ENCODE results near the gene COL6A1.

COL6A1 gene

GRCh38 chr21:46054451-46054881 lies 72.9 kb downstream of the COL6A1 start:
- H3K4me1 ChIP-seq (ENCODE audit: control insufficient read depth, low read length): no peaks in the 10 kb centered on the region
- H3F3A ChIP-seq (ENCODE audit: control insufficient read depth, insufficient read depth): no peaks in the 10 kb centered on the region
- H3K36me3 ChIP-seq (ENCODE audit: control insufficient read depth, low read length): no peaks in the 10 kb centered on the region
- peaks cover 56% of the 10 kb centered on the region for H3K9me3 ChIP-seq (ENCODE audit: control insufficient read depth, insufficient read depth, low read length)
- no peak overlapping the region for H3K4me2 ChIP-seq (ENCODE audit: low read length)
- H3K79me2 ChIP-seq (ENCODE audit: control insufficient read depth, low read length): no peaks in the 10 kb centered on the region
- no peak overlapping the region for H3K27ac ChIP-seq (ENCODE audit: low read depth, low read length)
- no peaks in the 10 kb centered on the region for H3K9me2 ChIP-seq (replicated peaks; ENCODE audit: control insufficient read depth, low read length)
- no peaks in the 10 kb centered on the region for H3K27me3 ChIP-seq (ENCODE audit: control insufficient read depth, low read length)
- no peak overlapping the region for H3K4me3 ChIP-seq (ENCODE audit: low read length)
- no peak for TF ChIP-seq EZH2phosphoT487 (IDR thresholded peaks at IDR 0.05; ENCODE audit: borderline replicate concordance, low read length)
- TF ChIP-seq, protein P1, sequence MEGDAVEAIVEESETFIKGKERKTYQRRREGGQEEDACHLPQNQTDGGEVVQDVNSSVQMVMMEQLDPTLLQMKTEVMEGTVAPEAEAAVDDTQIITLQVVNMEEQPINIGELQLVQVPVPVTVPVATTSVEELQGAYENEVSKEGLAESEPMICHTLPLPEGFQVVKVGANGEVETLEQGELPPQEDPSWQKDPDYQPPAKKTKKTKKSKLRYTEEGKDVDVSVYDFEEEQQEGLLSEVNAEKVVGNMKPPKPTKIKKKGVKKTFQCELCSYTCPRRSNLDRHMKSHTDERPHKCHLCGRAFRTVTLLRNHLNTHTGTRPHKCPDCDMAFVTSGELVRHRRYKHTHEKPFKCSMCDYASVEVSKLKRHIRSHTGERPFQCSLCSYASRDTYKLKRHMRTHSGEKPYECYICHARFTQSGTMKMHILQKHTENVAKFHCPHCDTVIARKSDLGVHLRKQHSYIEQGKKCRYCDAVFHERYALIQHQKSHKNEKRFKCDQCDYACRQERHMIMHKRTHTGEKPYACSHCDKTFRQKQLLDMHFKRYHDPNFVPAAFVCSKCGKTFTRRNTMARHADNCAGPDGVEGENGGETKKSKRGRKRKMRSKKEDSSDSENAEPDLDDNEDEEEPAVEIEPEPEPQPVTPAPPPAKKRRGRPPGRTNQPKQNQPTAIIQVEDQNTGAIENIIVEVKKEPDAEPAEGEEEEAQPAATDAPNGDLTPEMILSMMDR (IDR thresholded peaks at IDR 0.05; ENCODE audit: low read depth, low read length, poor library complexity, severe bottlenecking): no peak
- no peaks in the 10 kb centered on the region for H4K20me1 ChIP-seq (ENCODE audit: control insufficient read depth, insufficient read depth, low read depth, low read length)

Measured in DOHH2 (cell line).